GM19238 (cell line): ENCODE data around the gene XAGE2.

Source experiments
- DNase-seq: peaks from one replicate; pipeline ENCODE4 v3.0.0; 2011; ENCODE audit warnings: low spot score; ENCODE audit not compliant: insufficient read length

XAGE2 gene

DNA sequence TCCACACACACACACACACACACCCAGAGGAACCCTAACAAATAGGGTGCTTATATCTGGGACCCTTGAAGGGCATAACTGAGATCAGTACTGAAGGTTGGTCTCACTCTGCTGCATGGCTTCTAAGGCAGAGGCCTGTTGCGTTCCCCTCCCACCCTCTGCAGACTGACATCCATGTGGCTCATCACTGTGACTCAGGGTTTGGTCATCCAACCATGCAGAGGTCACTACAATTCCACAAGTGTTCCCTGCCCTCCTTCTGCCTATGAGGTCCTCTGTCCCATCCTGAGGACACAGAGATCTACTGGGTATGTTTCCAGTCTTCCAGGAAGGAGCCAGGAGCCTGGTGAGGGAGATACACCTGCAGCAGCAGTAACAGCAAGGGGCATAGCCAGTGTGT, 55.8 kb downstream of the XAGE2 start:
- no peak for DNase-seq
